Inferior parietal cortex (tissue), 1 donor: ENCODE data around the gene RPL3.
A peak's percentile ranks its signal among the peaks of the same experiment; 100 is the strongest.

ENCODE experiments used
- DNase-seq: peaks from one replicate; pipeline ENCODE4 v3.0.0-alpha.2; 2016; ENCODE audit errors: extremely low spot score

RPL3 gene

DNA sequence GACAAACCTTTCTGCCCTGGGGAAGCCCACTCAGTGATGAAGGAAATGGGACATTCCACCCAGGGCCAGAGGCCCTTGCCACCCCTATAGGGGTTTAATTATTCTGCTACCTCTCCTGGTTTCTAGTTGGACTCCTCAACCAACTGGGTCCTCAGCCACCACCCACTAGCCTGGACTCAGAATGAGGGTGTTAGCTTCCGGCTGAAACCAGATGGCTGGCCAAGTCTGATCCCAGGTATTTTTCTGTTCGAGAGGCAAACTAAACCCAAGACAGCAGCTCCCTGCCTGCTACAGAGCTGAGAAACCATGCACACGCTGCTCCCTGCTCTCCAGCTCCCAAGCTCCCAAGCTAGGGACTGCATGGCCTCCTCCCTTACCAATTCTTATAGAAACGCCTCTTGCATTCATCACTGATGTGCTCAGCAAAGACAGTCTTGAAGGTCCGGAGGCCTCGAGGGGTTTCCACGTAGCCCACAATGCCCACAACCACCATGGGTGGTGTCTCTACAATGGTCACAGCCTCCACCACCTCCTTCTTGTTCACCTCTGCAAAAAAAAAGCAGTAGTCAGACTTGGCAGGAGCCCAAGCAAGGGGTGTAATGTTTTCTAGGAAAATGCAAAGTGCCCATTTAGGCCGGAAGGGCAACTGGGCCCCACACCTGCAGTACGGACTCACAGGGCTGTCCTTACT, 2.2 kb downstream of the RPL3 start:
- DNase-seq: no peak

DNA sequence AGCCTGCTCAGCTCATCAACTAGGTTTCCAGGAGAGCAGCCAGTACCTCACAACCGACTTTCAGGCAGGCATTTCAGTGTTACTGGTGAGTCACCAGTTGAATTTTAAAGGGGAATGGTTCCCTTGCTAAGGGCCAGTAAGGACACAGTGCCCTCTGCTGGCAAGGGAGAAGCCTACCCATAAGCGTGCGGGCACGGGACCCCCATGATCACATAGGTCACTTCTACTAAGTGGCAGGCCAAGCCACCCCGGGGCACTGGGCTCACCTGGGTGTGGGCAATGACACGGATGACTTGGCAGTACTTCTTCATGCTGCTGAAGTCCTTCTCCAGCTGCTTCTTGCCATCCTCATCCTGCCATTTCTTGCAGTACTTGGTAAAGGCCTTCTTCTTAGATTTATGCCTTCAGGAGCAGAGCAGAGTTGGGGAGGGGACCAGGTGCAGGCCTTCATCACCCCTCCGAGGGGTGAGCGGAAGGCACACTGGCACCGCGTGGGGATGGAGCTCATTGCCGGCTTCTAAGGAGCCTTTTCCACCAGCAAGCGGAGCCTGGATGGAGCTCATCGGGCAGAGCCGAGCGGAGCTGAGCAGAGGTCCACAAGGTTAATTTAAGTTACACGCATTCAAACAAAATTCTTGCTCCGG, 2.9 kb downstream of the RPL3 start:
- peak; percentile 85 for DNase-seq

DNA sequence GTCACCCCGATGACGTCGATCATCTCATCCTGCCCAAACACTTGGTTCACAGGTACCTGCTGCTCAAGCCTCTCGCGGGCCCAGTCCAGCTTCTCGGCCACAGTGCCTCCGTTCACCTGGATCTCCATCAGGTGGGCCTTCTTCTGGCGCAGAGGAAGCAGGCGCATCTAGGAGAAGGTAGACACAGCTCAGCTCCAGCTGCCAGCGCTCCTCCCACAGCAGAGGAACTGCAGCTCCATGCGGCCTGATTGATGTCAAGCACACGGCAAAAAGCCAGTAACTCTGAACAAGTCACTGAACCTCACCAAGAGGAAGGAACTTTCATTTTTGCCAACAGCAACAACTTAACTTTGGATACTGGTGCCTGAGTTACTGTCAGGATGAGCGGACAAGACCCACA, 4.0 kb downstream of the RPL3 start:
- no peak for DNase-seq

DNA sequence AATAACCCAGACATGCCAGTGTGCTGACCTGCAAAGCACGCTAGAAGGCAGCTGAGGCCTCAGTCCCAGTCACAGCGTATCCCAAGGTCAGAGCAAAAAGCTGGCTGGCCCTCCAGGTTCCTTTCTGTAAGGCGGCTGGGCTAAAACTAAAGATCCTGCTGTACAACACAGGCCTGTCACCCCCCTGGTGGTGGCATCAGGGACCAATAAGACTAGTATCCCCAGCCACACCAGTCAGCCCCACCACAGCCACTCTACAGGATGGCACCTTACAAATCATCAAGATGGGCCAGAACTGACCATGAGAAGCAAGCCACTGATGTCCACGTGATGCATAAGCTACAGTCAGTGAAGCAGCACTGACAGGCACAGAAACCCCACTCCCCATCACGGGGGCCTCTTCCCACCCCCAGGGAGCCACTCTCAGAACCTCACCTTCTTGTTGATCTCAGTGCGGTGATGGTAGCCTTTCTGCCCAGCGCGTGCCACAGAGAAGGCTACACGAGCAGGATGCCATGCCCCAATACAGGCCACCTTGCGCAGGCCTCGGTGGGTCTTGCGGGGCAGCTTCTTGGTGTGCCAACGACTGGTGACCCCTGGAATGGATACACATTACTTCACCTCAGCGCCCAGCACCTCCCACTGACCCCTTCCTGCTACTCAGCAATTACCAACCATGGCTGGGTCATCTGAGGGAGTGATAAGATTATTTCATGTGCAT, 5.0 kb downstream of the RPL3 start:
- no peak for DNase-seq

DNA sequence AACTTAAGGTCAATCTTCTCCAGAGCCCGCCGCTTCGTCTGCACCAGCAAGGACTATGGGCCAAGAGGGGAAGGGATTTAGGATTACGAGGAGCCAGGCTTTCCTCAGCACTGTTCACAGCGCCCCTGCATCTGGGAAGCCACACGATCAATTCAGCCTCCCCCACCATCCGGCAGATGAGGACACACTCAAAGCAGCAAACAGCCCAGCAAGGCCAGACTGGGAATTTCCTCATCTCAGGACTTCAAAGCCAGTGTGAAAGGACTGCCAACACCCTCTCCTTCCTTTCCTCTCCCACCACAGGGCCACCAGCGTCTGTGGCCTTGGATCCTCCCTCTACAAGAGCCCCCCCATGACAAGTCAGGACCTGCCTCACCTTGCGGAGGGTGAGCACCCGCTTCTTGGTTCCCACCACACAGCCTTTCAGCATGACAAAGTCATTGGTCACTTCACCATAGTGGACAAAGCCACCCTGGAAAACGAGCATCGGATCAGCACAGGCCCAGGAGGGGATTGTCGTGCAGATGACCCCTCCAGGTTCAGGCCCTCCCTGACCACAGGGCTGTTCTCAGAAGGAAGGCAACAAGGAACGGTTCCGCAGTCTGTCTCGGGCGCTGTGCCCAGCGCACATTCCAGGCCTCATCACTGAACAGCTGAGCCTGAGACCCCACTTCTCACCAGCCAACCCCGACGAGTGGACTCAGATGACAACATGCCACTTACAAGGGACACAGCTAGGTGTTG, 6.0 kb downstream of the RPL3 start:
- no peak for DNase-seq

- no peak for DNase-seq
Measured at GRCh38 chr22:39312410-39312809, 7.0 kb downstream of the RPL3 start.

DNA sequence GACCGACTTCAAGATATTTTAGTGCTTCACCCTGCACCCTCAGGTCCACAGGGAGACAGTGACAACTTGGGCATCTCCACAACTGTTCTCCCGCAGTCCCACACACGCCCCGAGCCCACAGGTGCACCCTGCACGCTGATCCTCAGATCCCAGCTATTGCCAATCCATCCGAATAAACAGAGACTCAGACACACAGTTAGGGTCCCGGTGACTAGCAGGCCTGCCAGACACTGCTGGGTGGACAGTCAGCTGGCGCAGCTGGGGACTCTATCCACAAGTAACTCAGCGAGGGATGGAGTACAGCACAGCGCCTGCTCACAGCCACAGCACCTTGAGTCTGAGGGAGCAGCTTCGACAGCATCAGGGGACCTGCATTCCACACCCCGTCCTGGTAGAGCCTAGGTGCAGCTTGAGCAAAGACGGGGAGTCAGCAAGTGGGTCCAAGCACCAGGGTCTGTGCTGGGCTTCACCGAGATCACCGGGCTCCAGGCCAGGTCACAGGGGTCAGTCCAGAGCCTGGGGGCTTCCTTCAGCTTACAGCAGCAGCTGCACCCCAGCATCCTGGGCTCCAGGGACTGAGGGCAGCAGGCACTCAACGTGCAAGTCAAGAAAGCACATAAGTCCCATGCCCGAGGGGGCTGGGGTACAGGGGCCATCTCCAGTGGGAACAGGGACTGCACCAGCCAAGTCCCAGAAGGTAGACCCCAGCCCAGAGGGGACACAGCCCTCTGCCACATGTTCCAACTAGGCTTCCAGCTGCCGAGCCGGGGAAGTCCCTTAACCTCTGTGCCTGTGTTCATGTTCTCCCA, 7.6 kb downstream of the RPL3 start:
- no peak for DNase-seq

- no peak for DNase-seq
Measured at GRCh38 chr22:39309881-39310714, 9.3 kb downstream of the RPL3 start.

GRCh38 chr22:39309364-39309861, 10.0 kb downstream of the RPL3 start:
- no peak for DNase-seq

- no peak for DNase-seq
Measured at GRCh38 chr22:39308614-39309363, 10.6 kb downstream of the RPL3 start.

DNA sequence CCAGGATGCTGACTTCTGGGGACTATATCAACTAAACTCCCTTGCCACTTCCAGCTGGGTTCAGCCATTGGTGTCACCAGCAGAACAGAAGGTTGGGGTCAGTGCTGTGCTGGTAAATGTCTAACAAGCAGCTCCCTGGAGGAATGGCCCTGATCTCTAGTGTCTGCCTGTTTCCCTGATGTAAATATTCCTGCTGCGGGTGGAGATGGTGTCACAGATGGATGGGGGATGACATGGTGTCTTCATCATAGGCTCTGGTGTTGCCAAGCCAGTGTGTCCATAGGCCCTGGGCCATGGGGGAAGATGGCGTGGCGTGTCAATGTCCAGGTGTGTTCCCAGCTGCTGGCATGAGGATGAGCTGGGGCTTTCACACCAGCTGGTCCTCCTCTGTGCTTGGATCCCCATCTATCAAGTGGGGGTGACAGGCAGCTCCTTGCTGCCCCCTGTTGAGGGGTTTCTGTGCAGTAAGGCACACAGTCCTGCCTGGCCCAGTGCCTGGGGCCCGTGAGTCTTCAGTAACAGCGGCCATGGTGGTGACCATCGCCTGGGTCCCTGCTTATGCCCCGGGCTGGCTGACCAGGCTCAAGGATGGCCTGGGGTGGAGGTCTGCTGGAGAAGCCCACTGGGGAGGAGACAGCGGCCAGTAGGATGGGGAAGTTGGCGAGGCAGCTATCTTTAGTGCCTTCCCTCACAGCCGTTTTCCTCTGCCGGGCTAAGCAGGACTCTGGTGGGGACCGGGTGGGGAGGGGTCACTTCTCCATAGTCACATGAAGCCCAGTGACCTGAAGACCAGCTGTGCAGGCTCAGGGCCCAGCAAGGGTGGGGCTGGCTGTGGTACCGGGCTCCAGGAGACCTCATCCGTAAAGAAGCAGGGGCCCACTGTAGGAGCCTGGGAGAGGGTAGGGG, 12.7 kb downstream of the RPL3 start:
- DNase-seq: no peak

GRCh38 chr22:39303892-39304671, 15.3 kb downstream of the RPL3 start:
- no peak for DNase-seq

DNA sequence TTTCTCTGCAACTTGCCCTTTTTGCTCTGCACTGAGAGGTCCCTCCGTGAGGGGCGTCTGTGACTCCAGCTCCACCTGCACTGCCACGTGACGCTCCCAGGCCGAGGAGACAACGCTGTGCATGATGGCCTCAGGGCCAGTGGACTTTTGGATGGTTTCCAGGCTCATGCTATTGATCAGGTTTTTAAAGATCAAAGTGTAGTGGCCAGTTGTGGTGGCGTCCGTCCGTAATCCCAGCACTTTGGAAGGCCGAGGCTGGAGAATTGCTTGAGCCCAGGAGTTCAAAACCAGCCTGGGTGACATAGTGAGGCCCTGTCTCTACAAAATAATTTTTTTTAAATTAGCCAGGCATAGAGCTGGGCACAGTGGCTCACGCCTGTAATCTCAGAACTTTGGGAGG, 16.1 kb downstream of the RPL3 start:
- DNase-seq: no peak

- no peak for DNase-seq
Measured at GRCh38 chr22:39302431-39302960, 16.9 kb downstream of the RPL3 start.

- DNase-seq: no peak
Measured at GRCh38 chr22:39301926-39302325, 17.5 kb downstream of the RPL3 start.

GRCh38 chr22:39301108-39301507, 18.3 kb downstream of the RPL3 start:
- no peak for DNase-seq

DNA sequence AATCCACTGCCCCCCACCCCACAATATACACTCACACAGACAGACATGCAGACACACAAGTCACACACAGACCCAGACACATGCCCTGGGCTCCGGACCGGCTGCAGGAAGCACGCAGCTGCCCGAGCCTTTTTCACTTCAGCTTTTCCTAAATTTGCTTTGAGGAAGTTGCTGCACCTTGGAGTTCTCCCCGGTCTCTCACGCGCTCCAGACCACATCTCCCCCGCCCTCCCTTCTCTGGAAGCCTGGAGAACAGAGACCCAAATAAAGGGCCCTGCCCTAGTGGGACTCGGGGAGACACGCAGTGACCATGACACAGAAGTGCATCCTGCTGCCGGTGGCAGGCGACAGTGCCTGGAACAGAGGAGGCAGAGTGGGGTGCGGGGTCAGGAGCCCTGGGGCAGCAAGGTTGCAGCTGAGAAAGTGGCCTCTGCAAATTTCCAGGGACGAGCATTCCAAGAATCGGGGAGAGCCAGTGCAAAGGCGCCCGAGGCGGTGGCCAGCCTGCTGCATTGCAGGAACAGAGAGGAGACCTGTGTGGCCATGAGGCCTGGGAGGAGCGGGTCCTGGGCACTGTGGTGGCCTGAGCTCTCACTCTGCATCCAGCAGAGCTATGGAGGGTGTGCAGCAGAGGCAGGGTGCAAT, 19.1 kb downstream of the RPL3 start:
- DNase-seq: no peak
